Forelimb muscle (tissue), 1 donor: Measurements from ENCODE around the gene AQP4. TPM values are rescaled to one million over a fixed set of nuclear protein-coding genes. Genes with fewer than 3 reads are reported as not detected.

ENCODE experiments used
- DNase-seq: peaks from one replicate; pipeline ENCODE4 v3.0.0-alpha.2; 2013; ENCODE audit warnings: low read depth
- polyA plus RNA-seq: library from polyadenylated mRNA; unstranded; fragments of 120-200 nt; gene quantifications from one replicate; pipeline ENCODE4 v1.2.1, GENCODE V29; 2013; ENCODE audit not compliant: insufficient read length

AQP4 gene, protein sequence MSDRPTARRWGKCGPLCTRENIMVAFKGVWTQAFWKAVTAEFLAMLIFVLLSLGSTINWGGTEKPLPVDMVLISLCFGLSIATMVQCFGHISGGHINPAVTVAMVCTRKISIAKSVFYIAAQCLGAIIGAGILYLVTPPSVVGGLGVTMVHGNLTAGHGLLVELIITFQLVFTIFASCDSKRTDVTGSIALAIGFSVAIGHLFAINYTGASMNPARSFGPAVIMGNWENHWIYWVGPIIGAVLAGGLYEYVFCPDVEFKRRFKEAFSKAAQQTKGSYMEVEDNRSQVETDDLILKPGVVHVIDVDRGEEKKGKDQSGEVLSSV
- polyA plus RNA-seq: 0.33 TPM

DNA sequence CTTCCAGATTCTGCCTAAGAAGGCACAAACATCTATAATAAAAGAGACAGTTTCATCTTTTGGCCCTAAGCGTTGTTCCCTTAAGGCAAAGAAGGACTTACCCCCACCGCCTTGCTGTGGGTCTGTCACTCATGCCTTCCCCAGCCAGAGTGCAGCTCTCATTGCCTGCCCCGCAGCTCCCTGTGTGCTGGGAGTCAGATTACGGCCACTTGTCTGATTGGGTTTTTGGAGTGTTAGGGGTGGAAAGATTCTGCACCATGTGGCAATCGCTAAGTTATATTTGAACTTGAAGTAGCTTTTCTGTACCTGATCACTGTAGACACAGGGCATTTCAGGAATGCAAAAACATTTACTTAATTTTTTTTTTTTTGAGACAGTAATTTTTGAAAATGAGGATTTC is at the start of gene AQP4:
Gene AQP4, minus strand, starts transcription at position 151 of the 400 bp plus-strand sequence. Its CDS starts 18 bp downstream, at position 133.
- no peak for DNase-seq

DNA sequence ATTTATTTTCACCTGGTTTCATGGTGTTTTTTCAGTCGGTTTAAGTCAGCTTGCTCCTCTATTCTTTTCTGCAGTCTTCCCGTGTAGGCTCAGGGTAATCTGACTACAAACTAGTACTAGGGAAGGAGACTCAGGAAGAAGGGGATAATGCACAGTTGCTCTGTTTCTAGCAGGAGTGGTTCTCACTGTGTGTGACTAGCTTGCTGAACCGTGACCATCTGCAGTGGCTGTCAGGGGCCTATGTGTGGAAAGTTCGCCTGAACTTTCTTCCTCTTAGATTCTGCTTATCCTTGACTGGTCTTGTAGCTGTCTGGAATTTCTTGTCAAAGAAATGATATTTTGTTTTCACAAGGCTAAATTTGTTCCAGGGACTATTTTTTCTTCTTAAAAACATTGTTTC is 46.3 kb upstream of the AQP4 start:
- DNase-seq: no peak

DNA sequence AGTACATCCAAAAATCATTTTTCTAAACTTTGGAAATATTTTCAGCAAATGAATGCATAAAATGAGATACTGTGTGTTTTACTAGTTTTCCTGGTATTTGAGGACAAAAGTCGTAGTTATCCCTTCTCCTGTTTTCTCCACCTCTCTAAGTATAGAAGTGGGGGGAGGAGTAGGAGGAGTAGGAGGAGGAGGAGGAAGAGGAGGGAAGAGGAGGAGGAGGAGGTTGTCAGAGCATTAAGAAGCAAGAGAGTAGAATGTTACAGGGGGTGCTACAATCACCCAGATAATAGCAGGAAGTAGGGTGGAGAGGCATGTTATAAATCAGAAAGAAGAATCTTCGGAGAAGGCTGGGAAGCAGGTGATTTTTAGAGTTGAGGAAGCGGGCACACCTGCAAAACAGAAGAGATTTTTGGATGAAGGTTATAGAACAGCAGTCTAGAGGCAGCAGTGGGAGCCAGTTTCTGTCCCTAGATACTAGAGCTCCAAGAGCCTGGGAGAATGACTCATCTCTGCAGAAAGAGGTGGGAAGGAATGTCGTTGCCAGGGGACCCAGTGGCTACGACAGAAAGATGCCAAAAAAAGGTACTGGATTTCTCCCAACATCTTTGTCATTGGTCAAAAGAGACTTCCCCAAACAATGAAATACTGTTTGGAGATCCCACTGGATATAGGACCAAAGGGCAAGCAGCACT is 44.2 kb upstream of the AQP4 start:
- no peak for DNase-seq

DNA sequence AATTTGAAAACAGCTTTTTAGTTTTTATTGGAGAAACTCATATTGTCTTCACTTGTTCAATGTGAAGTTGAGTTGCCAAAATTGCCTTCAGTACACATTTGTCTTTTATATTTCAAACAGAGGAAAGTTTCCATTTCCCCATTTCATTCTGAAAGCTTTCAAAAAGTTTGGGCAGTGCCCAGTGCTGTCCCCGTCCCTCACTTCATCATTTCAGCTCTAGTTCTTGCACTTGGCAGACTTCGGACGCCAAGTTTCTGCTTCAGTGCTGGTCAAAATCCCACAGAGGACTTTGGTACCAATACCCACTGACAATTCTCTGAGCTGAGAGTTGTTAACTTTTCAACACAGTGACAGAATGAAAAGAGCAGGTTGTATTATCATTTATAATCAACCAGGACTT is 43.4 kb upstream of the AQP4 start:
- DNase-seq: no peak

DNA sequence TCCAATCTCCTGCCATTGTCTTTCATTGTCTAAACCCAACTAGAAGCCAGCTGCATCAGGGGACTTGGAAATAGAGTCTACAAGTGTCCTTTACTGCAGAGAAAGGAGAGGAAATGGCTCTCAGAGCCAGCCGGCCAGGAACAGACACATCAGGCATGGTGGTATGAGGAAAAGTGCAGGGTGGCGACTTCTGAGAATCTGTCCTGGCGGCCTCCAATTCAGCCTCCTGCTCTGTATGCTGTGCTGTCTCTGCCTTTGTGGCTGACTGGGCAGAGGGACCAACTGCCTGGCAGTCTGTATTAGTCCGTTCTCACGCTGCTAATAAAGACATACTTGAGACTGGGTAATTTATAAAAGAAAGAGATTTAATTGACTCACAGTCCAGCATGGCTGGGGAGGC is 36.8 kb upstream of the AQP4 start:
- DNase-seq: no peak

DNA sequence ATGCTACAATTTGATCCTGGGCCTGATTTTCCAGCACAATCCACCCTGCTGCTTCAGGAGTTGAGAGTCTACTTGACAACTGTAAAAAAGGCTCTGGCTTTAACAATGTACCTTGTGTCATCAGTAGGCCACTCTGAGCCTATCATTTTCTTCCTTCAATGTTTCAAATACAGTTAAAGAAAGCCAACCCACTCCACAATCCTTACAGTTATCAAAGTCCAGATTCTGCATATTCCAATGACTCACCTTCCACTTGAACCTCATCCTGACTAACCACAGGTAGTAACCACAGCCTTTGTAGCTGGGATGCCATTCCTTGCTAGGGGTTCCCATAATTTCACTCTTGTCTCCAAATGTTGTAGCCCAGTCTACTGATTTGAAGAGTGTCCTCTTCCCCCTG is 35.5 kb upstream of the AQP4 start:
- DNase-seq: no peak

GRCh38 chr18:26894426-26894825 is 28.9 kb upstream of the AQP4 start:
- no peak for DNase-seq

DNA sequence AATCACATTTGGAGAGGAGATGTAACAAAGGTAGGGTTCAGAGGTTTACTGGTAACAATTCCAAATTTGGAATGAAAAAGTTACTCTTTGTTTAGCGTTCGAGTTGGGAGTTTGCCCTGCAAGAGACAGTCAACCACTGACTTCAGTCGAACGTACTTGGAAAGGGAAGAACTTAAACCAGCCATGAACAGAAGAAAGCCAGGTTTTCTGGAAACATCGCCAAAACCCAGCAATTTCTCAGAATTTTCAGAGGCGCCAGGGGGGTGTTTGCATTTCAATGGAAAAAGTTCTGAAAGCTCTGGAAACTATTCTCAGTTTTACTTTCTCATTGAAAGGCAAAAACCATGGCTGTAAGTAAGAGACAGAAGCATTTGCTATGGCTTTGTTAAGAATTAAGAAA is 28.5 kb upstream of the AQP4 start:
- peak; percentile 9 for DNase-seq

DNA sequence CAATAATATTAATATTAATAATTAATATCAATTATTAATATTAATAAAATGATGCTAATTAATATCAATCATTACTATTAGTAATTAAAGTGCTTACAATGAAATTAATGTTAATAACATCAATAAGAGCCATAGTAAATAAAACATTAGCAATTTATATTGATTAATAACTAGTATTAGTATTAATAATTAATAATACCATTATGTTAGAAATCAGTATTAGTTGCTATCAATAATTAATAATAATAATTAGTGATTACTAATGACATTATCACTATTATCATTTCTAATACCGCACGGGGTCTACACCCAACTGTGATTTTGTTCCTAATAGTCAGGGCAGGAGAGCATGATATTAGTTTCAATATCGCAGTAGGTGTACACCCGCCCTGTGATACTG is 22.8 kb upstream of the AQP4 start:
- no peak for DNase-seq

- no peak for DNase-seq
Measured at GRCh38 chr18:26875040-26875654, 9.6 kb upstream of the AQP4 start.

DNA sequence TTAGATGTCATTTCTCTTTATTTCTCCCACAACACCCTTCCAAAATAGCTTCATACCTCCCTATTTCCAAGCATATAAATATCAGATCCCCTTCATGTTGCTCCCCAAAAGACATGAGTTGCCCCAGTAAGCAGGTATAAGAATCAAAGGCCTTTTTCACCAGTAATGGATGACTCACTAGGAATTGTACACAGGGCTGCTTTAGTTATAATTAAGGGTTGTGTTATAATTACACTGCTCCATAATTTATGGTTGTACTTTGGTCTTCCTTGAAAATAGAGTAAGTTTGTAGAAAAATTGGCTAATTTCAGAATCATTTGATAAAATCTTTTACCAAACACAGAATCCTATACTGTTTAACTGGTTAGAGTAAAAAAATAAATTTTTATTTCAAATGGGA is 8.8 kb upstream of the AQP4 start:
- DNase-seq: no peak

DNA sequence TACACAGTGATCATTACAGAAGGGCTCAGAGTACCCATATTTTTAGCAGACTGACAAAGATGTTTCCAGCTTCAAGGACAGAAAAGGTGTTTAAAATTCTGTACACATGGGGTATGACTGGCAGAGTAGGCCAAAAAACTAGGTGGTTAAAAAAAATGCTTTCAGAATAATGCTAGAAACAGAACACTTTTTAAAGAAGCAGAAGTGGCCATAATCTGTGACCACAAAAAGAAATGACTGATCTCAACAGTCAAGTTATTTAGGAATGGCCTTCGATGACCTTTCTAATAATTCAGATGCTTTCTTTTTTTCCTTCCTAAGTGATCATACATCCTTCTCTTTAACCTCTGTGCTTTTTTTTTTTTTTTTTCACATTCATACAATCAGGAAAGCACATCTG is 4.1 kb upstream of the AQP4 start:
- no peak for DNase-seq

DNA sequence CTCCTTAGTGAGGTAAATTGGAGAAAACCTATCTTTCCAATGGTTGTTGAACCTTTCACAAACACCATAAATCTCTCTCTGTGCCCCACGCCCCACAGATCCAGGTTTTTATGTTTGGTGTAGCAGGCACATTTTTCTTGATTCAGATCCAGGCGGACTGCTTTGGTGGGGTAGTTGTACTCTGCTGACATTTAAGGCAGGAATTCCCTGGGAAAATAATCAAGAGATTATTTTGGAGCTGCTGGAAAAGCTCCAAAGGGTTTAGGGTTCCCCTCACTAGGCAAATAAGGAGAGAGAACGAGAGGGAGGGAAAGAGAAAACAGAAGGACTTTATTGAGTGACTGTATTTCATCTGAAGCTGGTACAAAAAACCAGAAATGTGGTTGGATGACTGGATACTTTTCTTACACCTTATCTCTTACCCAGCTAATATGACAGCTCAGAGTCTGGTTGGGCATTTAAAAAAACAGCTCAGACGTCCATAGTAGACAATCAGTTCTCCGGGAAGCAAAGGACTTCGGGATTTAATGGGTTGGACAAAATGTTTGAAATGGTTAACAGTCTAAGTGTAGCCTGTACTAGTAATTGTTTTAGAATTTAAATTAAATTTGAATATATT is 3.6 kb upstream of the AQP4 start:
- DNase-seq: no peak

- no peak for DNase-seq
Measured at GRCh38 chr18:26867471-26867870, 2.0 kb upstream of the AQP4 start.

GRCh38 chr18:26864658-26865057 is 849 bp downstream of the AQP4 start:
- DNase-seq: no peak

DNA sequence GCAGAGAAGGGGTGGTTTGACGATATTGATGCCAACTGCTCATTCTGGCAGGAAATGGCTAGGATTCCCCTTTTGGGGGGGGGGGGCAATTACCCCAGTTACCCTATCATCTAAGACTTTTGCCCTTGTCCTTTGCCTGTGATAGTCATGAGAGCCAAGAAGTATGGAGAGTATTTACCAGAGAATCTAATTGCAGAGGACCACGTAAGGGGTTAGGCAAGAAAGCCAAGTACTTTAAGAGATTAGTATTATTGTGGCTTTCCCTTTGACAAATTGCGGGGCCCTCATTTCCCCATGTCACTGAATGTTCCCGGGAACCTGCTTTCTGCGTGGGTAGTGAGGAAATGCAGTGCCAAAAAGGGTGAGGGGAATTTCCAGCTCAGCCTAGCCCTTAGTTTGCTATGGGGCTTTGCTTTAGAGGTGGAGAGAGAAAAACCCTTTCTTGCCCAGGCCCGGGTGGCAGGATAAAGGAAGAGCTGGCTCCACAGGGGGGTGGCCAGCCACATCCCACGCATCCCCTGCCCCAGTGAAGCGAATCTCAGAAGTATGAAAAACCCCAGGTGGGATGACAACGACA is 1.5 kb downstream of the AQP4 start:
- DNase-seq: no peak

GRCh38 chr18:26863122-26863879 is 2.2 kb downstream of the AQP4 start:
- no peak for DNase-seq

- no peak for DNase-seq
Measured at GRCh38 chr18:26862084-26862483, 3.4 kb downstream of the AQP4 start.

DNA sequence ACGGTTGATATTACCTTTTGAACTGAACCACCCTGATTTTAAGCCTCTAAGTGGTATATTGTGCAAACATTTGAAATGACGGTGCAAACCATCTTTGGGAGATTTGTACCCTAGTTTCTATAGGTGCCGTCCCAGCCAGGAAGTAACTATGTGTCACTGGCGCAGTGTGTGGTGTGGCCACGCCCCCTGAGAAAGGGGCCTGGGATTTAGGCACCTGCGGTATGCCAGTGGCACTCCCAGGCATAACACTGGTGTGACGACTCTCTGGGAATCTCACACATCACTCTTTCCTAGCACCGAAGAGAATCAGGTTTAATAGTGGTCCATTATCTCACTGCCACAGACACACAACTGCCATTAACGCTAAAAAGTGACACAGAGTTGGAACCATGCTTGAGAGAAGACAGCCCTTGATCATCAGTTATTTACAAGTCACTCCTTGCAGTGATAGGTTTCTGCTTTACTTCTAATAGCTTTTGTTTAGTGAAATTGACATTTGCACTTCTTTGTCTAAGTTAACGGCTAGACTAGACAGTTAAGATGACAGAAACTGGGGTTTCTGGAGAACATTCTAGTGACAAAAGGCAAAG is 11.1 kb downstream of the AQP4 start:
- no peak for DNase-seq

- no peak for DNase-seq
Measured at GRCh38 chr18:26853401-26853800, 12.1 kb downstream of the AQP4 start.

DNA sequence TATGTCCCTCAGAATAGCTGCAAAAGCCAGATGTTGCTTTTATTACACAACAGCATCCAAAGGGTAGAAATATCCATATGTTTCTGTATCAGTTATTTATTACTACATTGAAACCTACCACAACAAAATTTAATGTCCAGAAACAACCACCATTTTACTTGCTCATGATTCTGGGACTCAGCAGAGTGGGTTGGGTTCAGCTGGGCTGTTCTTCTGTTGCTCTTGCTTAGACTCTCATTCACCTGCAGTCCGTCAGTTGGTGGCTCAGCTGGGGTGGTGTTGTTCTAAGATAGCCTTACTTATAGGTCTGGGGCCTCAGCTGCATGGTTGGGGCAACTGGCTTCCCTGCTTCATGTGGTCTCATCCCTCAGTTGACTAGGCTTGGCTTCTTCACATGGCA is 21.7 kb downstream of the AQP4 start:
- no peak for DNase-seq
